Heart left ventricle (tissue), 16 donors: ENCODE measurements around the gene ATP9B. TPM values are rescaled to one million over a fixed set of nuclear protein-coding genes. Genes with fewer than 3 reads are reported as not detected.

ENCODE experiments used
- ATAC-seq, 4 donors: fragments of 200-7000 bp; cut with Tn5 transposase; one replicate each; pipeline ENCODE4 v1.9.1; 2020 to 2022; ENCODE audit warnings: moderate library complexity in 4 of 4, mild to moderate bottlenecking in 3 of 4, moderate number of reproducible peaks in 1 of 4
- DNase-seq, 5 donors: peaks; one replicate each; pipeline ENCODE4 v3.0.0-alpha.2; 2020
- H3K27ac ChIP-seq, 12 donors: fragments of 200-600 bp; sonication (generic) in 4 of 12; one replicate each; pipeline versions ENCODE4 v1.5.0 to v1.8.0; 2016 to 2022; ENCODE audit warnings: mild to moderate bottlenecking in 2 of 12
- H3K27me3 ChIP-seq, 9 donors: fragments of 200-600 bp; sonication (generic) in 2 of 9; one replicate each; pipeline versions ENCODE4 v1.5.1 to v1.8.0; 2016 to 2022; ENCODE audit warnings: mild to moderate bottlenecking in 3 of 9
- H3K36me3 ChIP-seq, 9 donors: fragments of 200-600 bp; sonication (generic) in 2 of 9; one replicate each; pipeline versions ENCODE4 v1.5.0 to v1.8.0; 2018 to 2022; ENCODE audit warnings: mild to moderate bottlenecking in 2 of 9
- H3K4me1 ChIP-seq, 12 donors: fragments of 200-600 bp; sonication (generic) in 4 of 12; one replicate each; pipeline versions ENCODE4 v1.5.0 to v1.8.0; 2016 to 2022; ENCODE audit warnings: mild to moderate bottlenecking in 3 of 12
- H3K4me3 ChIP-seq, 12 donors: fragments of 200-600 bp; sonication (generic) in 4 of 12; one replicate each; pipeline versions ENCODE4 v1.5.0 to v1.8.0; 2017 to 2022; ENCODE audit warnings: mild to moderate bottlenecking in 9 of 12, moderate library complexity in 4 of 12
- H3K9me3 ChIP-seq, 12 donors: fragments of 200-600 bp; sonication (generic) in 4 of 12; one replicate each; pipeline versions ENCODE4 v1.5.0 to v1.8.0; 2016 to 2022; ENCODE audit warnings: mild to moderate bottlenecking in 1 of 12
- POLR2A ChIP-seq, 2 donors: fragments of 450-650 bp; IDR thresholded peaks; one replicate each; pipeline ENCODE4 v1.6.1; 2017; ENCODE audit warnings: antibody characterized with exemption in 2 of 2, mild to moderate bottlenecking in 2 of 2, moderate library complexity in 2 of 2
- WGBS, 4 donors: extraction: QIAGEN DNeasy Blood & Tissue Kit in 2 of 4; methylation state at CpG; one replicate each; pipeline versions ENCODE4 v1.1.5 to v1.1.7; 2013 to 2018; 5-methylcytosine and 5-hydroxymethylcytosine counted together
- intact Hi-C, 10 donors: fragments of 100-400 bp; cut with DNase I; formaldehyde crosslinking; loops; one replicate each; pipeline versions ENCODE4 v1.11.1 to v1.14.2; 2022
- polyA plus RNA-seq, 2 donors: library from polyadenylated mRNA; stranded (reverse); fragments of 200-250 nt; gene quantifications; one replicate each; pipeline ENCODE4 v1.2.3, GENCODE V29; 2013
- total RNA-seq, 9 donors: library from RNA; depleted of rRNA in 2 of 9; stranded (reverse); fragments of >200 nt in 2 of 9; fragmentation: NEBNext Ultra II Directional in 3 of 9; extraction: Animal tissue kit (Norgen Biotek cat#: 25700) in 3 of 9; gene quantifications; one replicate each; pipeline versions ENCODE4 v1.1.0 to v1.2.4, GENCODE V29; 2016 to 2023
- TF ChIP-seq, protein P1 (sequence below), 12 donors: fragments of 200-600 bp; sonication (generic) in 4 of 12; IDR thresholded peaks; one replicate each; pipeline versions ENCODE4 v1.5.0 to v1.8.0; 2018 to 2022; ENCODE audit warnings: antibody characterized with exemption in 12 of 12, mild to moderate bottlenecking in 5 of 12
- donor health status: ischemic (EF 13 %, LVEDD 7.1; RV severe dilation, severe dysfunction).
- donor health status: healthy with polysubstance abuse.
- donor health status: DM: no; HTN: yes; CAD: no.
- donor health status: DM: no; HTN: no; CAD: no.
- donor health status: ischemic (EF 25% LVEDD 6.9; RV normal size, moderate dysfunction).
- donor health status: ischemic (EF 25% LVEDD 5.7; RV mildly dilated, moderate dysfunction).
- donor health status: healthy.
- donor health status: DM: yes; HTN: yes; CAD: no.
- donor health status: ischemic (EF 35%, LVEDD 5.7; RV mildly dilated, moderate dysfunction).
- donor health status: nonischemic (EF 11% LVEDD 7.7; RV severe dilation, severe dysfunction).
- donor health status: DM: yes; HTN: yes; CAD: no.
- donor health status: PGD.
- donor health status: ischemic (EF 29% LVEDD 5.4; RV normal size, mild dysfunction).
- donor health status: nonischemic (EF 23%, LVEDD 6.1; RV moderate dilation, normal function).

The ATP9B gene
- total and polyA plus RNA-seq, 11 donors, result 7.4 to 23.9 (median 12.8) TPM

DNA sequence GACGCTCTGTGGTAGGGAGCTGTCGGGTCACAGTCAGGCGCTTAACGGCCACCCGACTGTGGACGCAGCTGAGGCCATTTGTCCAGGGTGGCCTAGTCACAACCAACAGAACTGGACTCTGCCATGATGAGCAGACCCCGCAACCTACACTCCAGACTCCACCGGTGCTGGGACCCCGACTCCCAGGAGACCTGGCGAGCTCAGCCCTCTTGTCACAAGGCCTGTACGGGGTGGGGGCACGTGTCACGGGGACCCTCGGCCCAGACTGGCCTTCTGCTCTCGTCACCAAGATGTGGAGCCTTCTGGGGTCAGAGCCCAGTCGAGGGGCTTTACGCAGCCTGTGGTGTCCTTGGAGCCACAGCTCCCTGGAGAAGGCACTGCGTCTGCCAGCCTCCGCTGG lies 349.0 kb downstream of the ATP9B start:
- Histone ChIP-seq H3K4me3 (no peak overlapping the region), H3K36me3 (peaks cover 0 to 44% (median 15%) of the 10 kb centered on the region in 9 donors), H3K4me1 (peaks cover 0 to 14% (median 2%) of the 10 kb centered on the region in 12 donors), H3K27me3 (no peaks in the 10 kb centered on the region), H3K27ac (no peak overlapping the region), H3K9me3 (no peaks in the 10 kb centered on the region)
- DNase-seq (peak in 1 of 5 donors; percentile 58), ATAC-seq (no peak)
- intact Hi-C loops, result no loop called here
- TF ChIP-seq POLR2A (IDR thresholded peaks at IDR 0.05), result no peak
- TF ChIP-seq, protein P1, sequence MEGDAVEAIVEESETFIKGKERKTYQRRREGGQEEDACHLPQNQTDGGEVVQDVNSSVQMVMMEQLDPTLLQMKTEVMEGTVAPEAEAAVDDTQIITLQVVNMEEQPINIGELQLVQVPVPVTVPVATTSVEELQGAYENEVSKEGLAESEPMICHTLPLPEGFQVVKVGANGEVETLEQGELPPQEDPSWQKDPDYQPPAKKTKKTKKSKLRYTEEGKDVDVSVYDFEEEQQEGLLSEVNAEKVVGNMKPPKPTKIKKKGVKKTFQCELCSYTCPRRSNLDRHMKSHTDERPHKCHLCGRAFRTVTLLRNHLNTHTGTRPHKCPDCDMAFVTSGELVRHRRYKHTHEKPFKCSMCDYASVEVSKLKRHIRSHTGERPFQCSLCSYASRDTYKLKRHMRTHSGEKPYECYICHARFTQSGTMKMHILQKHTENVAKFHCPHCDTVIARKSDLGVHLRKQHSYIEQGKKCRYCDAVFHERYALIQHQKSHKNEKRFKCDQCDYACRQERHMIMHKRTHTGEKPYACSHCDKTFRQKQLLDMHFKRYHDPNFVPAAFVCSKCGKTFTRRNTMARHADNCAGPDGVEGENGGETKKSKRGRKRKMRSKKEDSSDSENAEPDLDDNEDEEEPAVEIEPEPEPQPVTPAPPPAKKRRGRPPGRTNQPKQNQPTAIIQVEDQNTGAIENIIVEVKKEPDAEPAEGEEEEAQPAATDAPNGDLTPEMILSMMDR (IDR thresholded peaks at IDR 0.05), result no peak
- WGBS, 4 donors, result 95 to 98% (median 97%) methylated on average over 13 to 19 of the region's 19 CpGs

DNA sequence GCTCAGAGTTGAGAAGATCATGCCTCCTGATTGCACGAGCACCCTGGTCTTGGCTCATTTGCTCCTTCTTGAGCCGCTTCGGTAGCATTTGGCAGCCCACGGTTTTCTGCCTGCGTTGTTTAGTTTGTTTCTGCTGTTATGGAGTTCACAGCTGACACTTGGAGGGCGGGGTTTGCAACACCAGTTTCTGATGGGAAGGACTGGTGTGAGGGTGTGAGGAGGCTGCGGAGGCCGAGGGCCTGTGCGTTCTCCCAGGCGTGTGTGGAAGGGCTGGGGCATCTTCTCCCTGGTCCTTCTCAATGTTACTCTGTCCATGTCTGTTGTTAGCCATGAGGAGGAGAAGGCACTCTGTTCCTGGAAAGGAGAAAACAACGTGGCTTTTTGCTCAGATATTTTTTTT lies 349.4 kb downstream of the ATP9B start:
- 82 to 86% (median 85%) methylated on average over 11 of the region's 11 CpGs for WGBS, 4 donors
- TF ChIP-seq, protein P1 (IDR thresholded peaks at IDR 0.05), result no peak
- TF ChIP-seq POLR2A (IDR thresholded peaks at IDR 0.05), result no peak
- ATAC-seq, result no peak
- Histone ChIP-seq H3K4me3 (no peak overlapping the region), H3K27me3 (no peaks in the 10 kb centered on the region), H3K36me3 (peaks cover 0 to 40% (median 11%) of the 10 kb centered on the region in 9 donors), H3K4me1 (peaks cover 0 to 18% (median 6%) of the 10 kb centered on the region in 12 donors), H3K27ac (no peak overlapping the region), H3K9me3 (no peaks in the 10 kb centered on the region)
- DNase-seq, result peak in 1 of 5 donors; percentile 33
- intact Hi-C loops, result no loop called here

DNA sequence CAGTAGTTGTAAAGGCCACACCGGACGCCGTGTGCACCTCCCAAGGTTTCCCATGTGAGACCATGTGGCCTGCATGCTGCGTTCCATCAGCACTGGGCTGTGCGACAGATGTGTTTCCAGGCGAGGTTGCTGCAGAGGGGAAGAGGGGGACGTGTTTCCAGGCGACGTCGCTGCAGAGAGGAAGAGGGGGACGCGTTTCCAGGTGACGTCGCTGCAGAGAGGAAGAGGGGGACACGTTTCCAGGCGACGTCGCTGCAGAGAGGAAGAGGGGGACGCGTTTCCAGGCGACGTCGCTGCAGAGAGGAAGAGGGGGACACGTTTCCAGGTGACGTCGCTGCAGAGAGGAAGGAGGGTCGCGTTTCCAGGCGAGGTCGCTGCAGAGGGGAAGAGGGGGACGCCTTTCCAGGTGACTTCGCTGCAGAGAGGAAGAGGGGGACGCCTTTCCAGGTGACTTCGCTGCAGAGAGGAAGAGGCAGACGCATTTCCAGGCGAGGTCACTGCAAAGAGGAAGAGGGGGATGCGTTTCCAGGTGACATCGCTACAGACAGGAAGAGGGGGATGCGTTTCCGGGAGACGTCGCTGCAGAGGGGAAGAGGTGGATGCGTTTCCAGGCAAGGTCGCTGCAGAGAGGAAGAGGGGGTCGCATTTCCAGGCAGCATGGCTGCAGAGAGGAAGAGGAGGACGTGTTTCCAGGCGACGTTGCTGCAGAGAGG lies 351.0 kb downstream of the ATP9B start:
- H3K4me1 ChIP-seq, result peaks cover 0 to 23% (median 7%) of the 10 kb centered on the region in 12 donors
- WGBS, 4 donors, result 68 to 79% (median 75%) methylated on average over 48 of the region's 48 CpGs
- no peak for TF ChIP-seq POLR2A (IDR thresholded peaks at IDR 0.05)
- TF ChIP-seq, protein P1 (IDR thresholded peaks at IDR 0.05), result no peak

DNA sequence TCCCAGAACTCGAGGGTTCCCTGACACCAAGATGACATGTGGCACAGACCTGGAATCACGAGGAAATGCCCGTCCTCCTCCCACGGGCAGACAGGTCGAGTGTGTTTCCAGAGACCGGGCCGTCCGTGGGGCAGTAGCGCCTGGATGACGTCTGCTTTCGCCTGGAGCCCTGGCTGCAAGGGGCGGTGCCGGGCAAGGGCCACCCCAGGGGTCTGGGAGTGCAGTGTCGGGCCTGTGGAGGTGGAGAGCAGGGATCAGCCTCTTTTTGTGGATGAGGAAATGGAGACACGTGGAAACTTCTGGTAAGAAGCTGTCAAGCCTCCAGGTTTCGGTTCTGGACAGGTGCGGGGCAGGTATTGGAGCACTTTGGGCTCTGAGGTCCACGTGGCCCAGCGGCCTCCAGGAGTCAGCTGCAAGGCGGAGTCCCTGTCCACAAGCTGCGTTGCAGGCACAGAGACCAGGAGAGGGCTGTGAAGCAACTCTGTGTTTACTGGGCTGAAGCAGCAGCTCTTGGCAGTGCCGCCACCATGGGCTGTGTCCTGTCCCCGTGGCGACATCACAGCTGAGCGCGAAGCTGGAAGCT lies 352.2 kb downstream of the ATP9B start:
- peak in 1 of 5 donors; percentile 54 for DNase-seq
- Histone ChIP-seq H3K27me3 (no peaks in the 10 kb centered on the region), H3K36me3 (peaks cover 0 to 25% (median 10%) of the 10 kb centered on the region in 9 donors), H3K9me3 (no peaks in the 10 kb centered on the region), H3K27ac (no peak overlapping the region), H3K4me1 (peaks cover 0 to 23% (median 7%) of the 10 kb centered on the region in 12 donors), H3K4me3 (no peak overlapping the region)
- whole genome bisulfite sequencing, 4 donors, result 87 to 91% (median 90%) methylated on average over 13 to 26 of the region's 26 CpGs
- ATAC-seq, result no peak
- TF ChIP-seq, protein P1 (IDR thresholded peaks at IDR 0.05), result no peak
- no peak for TF ChIP-seq POLR2A (IDR thresholded peaks at IDR 0.05)
- intact Hi-C loops, result no loop called here

More for the DNA sequence above, 351.0 kb downstream of the ATP9B start:
- no peak overlapping the region for H3K4me3 ChIP-seq
- H3K27me3 ChIP-seq, result no peaks in the 10 kb centered on the region
- H3K27ac ChIP-seq, result no peak overlapping the region
- intact Hi-C loops, result no loop called here
- peaks cover 0 to 24% (median 10%) of the 10 kb centered on the region in 9 donors for H3K36me3 ChIP-seq
- H3K9me3 ChIP-seq, result no peaks in the 10 kb centered on the region
- peak in 1 of 5 donors; percentile 22 for DNase-seq
- ATAC-seq, result no peak
